Prostate gland (tissue), 2 donors: ENCODE measurements around the gene PPFIA1. TPM values are rescaled to one million over a fixed set of nuclear protein-coding genes. Genes with fewer than 3 reads are reported as not detected.

Experiments
- DNase-seq: peaks from one replicate; pipeline ENCODE4 v3.0.0-alpha.2; 2019; ENCODE audit warnings: low spot score
- H3K27ac ChIP-seq, 2 donors: fragments of 200-600 bp; sonication (generic); 2 replicates each; pipeline ENCODE4 v1.5.1; 2017 to 2019
- H3K27me3 ChIP-seq: fragments of 200-600 bp; sonication (generic); replicated peaks from 2 replicates; pipeline ENCODE4 v1.5.1; 2019; ENCODE audit not compliant: insufficient read depth
- H3K36me3 ChIP-seq, 2 donors: fragments of 200-600 bp; sonication (generic); 1 replicate in 1 of 2; 2 replicates in 1 of 2; pipeline versions ENCODE4 v1.5.1 to v1.8.1; 2017 to 2019
- H3K4me1 ChIP-seq: fragments of 200-600 bp; sonication (generic); replicated peaks from 2 replicates; pipeline ENCODE4 v1.5.1; 2019
- H3K4me3 ChIP-seq, 2 donors: fragments of 200-600 bp; sonication (generic); 2 replicates each; pipeline ENCODE4 v1.5.1; 2017 to 2019
- H3K9me3 ChIP-seq: fragments of 200-600 bp; sonication (generic); 2 replicates; pipeline ENCODE4 v1.5.1; 2017
- CTCF ChIP-seq, 4 experiments: fragments of 200-600 bp in 2 of 4; fragments of 450-650 bp in 2 of 4; sonication (generic) in 2 of 4; IDR thresholded peaks; 1 replicate in 3 of 4; 2 replicates in 1 of 4; pipeline ENCODE4 v1.5.1; 2016 to 2019; ENCODE audit warnings: antibody characterized with exemption in 4 of 4, mild to moderate bottlenecking in 2 of 4, moderate library complexity in 2 of 4
- POLR2A ChIP-seq: fragments of 450-650 bp; IDR thresholded peaks from one replicate; pipeline ENCODE4 v1.6.1; 2016; ENCODE audit warnings: antibody characterized with exemption, mild to moderate bottlenecking
- POLR2AphosphoS5 ChIP-seq: sonication (generic); formaldehyde crosslinking; IDR thresholded peaks from one replicate; pipeline ENCODE4 v1.6.1; 2017; ENCODE audit warnings: antibody characterized with exemption
- WGBS: methylation state at CpG from one replicate; pipeline ENCODE4 v1.1.5; 2018; 5-methylcytosine and 5-hydroxymethylcytosine counted together
- intact Hi-C: fragments of 100-400 bp; cut with DNase I; formaldehyde crosslinking; loops from one replicate; pipeline ENCODE4 v1.14.2; 2022
- total RNA-seq, 2 donors: library from RNA; depleted of rRNA; stranded (reverse); fragments of >200 nt; gene quantifications; one replicate each; pipeline ENCODE4 v1.1.0, GENCODE V29; 2016

The PPFIA1 gene
- total RNA-seq, 2 donors from 2014 or later, result 29.1 to 61.8 TPM

GRCh38 chr11:70354629-70355028, 84.1 kb downstream of the PPFIA1 start:
- no peak for TF ChIP-seq CTCF (IDR thresholded peaks at IDR 0.05)
- H3K27me3 ChIP-seq, result no peaks in the 10 kb centered on the region
- H3K4me3 ChIP-seq, result no peak overlapping the region
- peaks cover 4 to 10% of the 10 kb centered on the region in 2 donors for H3K36me3 ChIP-seq
- DNase-seq, result no peak
- H3K27ac ChIP-seq, result no peak overlapping the region
- intact Hi-C loops, result no loop called here
- no peaks in the 10 kb centered on the region for H3K9me3 ChIP-seq
- 60% methylated on average over 2 of the region's 2 CpGs for WGBS
- H3K4me1 ChIP-seq, result no peaks in the 10 kb centered on the region

GRCh38 chr11:70358753-70359152, 88.3 kb downstream of the PPFIA1 start:
- Histone ChIP-seq H3K27me3 (no peaks in the 10 kb centered on the region), H3K36me3 (peaks cover 10 to 15% of the 10 kb centered on the region in 2 donors), H3K27ac (no peak overlapping the region), H3K4me1 (no peaks in the 10 kb centered on the region), H3K4me3 (no peak overlapping the region), H3K9me3 (no peaks in the 10 kb centered on the region)
- TF ChIP-seq POLR2AphosphoS5 (no peak), CTCF (IDR thresholded peaks at IDR 0.05) (no peak), POLR2A (no peak)
- DNase-seq, result no peak
- WGBS, result 89% methylated on average over 11 of the region's 11 CpGs
- intact Hi-C loops, result no loop called here

- Histone ChIP-seq H3K4me1 (no peaks in the 10 kb centered on the region), H3K27me3 (no peaks in the 10 kb centered on the region), H3K4me3 (no peak overlapping the region), H3K9me3 (no peaks in the 10 kb centered on the region), H3K36me3 (peaks cover 10 to 15% of the 10 kb centered on the region in 2 donors), H3K27ac (no peak overlapping the region)
- DNase-seq, result no peak
- TF ChIP-seq POLR2AphosphoS5 (no peak), CTCF (IDR thresholded peaks at IDR 0.05) (no peak), POLR2A (no peak)
- intact Hi-C loops, result no loop called here
- 84% methylated on average over 8 of the region's 8 CpGs for WGBS
These were observed 89.1 kb downstream of the PPFIA1 start for GRCh38 chr11:70359451-70360205.

- no peak overlapping the region for H3K27ac ChIP-seq
- TF ChIP-seq CTCF (IDR thresholded peaks at IDR 0.05), result no peak
- no peak for TF ChIP-seq POLR2A
- TF ChIP-seq POLR2AphosphoS5, result no peak
- H3K4me1 ChIP-seq, result no peaks in the 10 kb centered on the region
- intact Hi-C loops, result no loop called here
- H3K9me3 ChIP-seq, result no peaks in the 10 kb centered on the region
- H3K4me3 ChIP-seq, result no peak overlapping the region
- no peak for DNase-seq
- 57% methylated on average over 6 of the region's 6 CpGs for WGBS
- no peaks in the 10 kb centered on the region for H3K27me3 ChIP-seq
- peaks cover 9 to 15% of the 10 kb centered on the region in 2 donors for H3K36me3 ChIP-seq
These were observed 89.7 kb downstream of the PPFIA1 start for GRCh38 chr11:70360211-70360610.

GRCh38 chr11:70364178-70364577, 93.7 kb downstream of the PPFIA1 start:
- 68% methylated on average over 2 of the region's 2 CpGs for WGBS

More at GRCh38 chr11:70364178-70364577, 93.7 kb downstream of the PPFIA1 start:
- Histone ChIP-seq H3K27me3 (no peaks in the 10 kb centered on the region), H3K4me3 (no peak overlapping the region), H3K27ac (no peak overlapping the region), H3K36me3 (peaks cover 0 to 10% of the 10 kb centered on the region in 2 donors), H3K4me1 (no peaks in the 10 kb centered on the region), H3K9me3 (no peaks in the 10 kb centered on the region)
- intact Hi-C loops, result no loop called here
- DNase-seq, result no peak
- TF ChIP-seq CTCF (IDR thresholded peaks at IDR 0.05) (no peak), POLR2AphosphoS5 (no peak), POLR2A (no peak)
